Measurements from ENCODE around the gene FABP6.
"Not testable (repeated sequence)": the region's sequence is repeated elsewhere in the genome, so short reads cannot be mapped to it uniquely, and the experiment has no call there.

FABP6 gene

GRCh38 chr5:160229190-160229742, at the start of gene FABP6:
Gene FABP6, plus strand, starts transcription at chr5:160229506. Its CDS starts 52 bp downstream, at chr5:160229558.
- DNase-seq = no peak

GRCh38 chr5:160180931-160181330, 48.4 kb upstream of the FABP6 start:
- DNase-seq = no peak

- no peak for DNase-seq
These were observed 47.2 kb upstream of the FABP6 start for GRCh38 chr5:160181965-160182622.

- DNase-seq = peak in 21 of 56 donors; percentile 2 to 60 (median 16)
These were observed 46.2 kb upstream of the FABP6 start for GRCh38 chr5:160183075-160183474.

- DNase-seq = no peak
These were observed 43.5 kb upstream of the FABP6 start for GRCh38 chr5:160185626-160186360.

- DNase-seq = no peak
These were observed 42.8 kb upstream of the FABP6 start for GRCh38 chr5:160186480-160186879.

- DNase-seq = no peak
These were observed 42.2 kb upstream of the FABP6 start for GRCh38 chr5:160187091-160187490.

GRCh38 chr5:160188141-160189015, 40.9 kb upstream of the FABP6 start:
- peak in 10 of 56 donors; percentile 2 to 32 (median 12) for DNase-seq

- DNase-seq = no peak
These were observed 36.9 kb upstream of the FABP6 start for GRCh38 chr5:160192424-160192823.

GRCh38 chr5:160193076-160193475, 36.2 kb upstream of the FABP6 start:
- not testable (repeated sequence) for DNase-seq

GRCh38 chr5:160193790-160194189, 35.5 kb upstream of the FABP6 start:
- not testable (repeated sequence) for DNase-seq

- DNase-seq = no peak
These were observed 31.8 kb upstream of the FABP6 start for GRCh38 chr5:160197341-160198144.

- DNase-seq = no peak
These were observed 31.2 kb upstream of the FABP6 start for GRCh38 chr5:160198146-160198545.

GRCh38 chr5:160198841-160199409, 30.4 kb upstream of the FABP6 start:
- no peak for DNase-seq

GRCh38 chr5:160199410-160199911, 29.8 kb upstream of the FABP6 start:
- DNase-seq = peak in 47 of 56 donors; percentile 8 to 80 (median 45)

GRCh38 chr5:160207061-160207460, 22.2 kb upstream of the FABP6 start:
- no peak for DNase-seq

GRCh38 chr5:160209917-160210316, 19.4 kb upstream of the FABP6 start:
- no peak for DNase-seq

- no peak for DNase-seq
These were observed 18.7 kb upstream of the FABP6 start for GRCh38 chr5:160210606-160211005.

GRCh38 chr5:160211352-160211751, 18.0 kb upstream of the FABP6 start:
- DNase-seq = no peak

- DNase-seq = no peak
These were observed 15.8 kb upstream of the FABP6 start for GRCh38 chr5:160213537-160213936.
